ENCODE results near the gene TXNL4B. TPM values are rescaled to one million over a fixed set of nuclear protein-coding genes. Genes with fewer than 3 reads are reported as not detected.

The TXNL4B gene
- total RNA-seq, 1 experiment from 2014 or later: 9.9 TPM

DNA sequence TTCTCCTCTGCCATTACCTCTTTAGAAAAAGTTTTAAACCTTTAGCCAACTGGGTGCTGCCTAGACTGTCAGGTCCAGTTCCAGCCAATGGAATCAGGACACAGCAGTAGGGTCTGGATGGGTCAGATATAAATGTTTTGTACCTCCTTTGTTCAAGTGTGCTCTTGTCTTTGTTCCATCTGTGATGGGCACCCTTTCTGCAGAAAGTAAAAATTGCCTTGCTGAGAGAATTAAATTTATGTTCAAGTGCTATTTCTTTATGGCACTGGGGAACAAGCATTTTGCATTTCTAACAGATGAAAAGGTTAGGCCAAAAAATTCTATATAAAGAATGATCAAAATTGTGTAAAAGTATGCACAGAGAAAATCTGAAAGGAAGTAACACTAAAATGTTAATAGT lies 44.3 kb downstream of the TXNL4B start:
- Histone ChIP-seq H4K91ac (ENCODE audit: insufficient read length, low read depth, low read length) (no peak overlapping the region), H3K4ac (ENCODE audit: low read depth, low read length) (no peak overlapping the region), H2BK12ac (ENCODE audit: insufficient read length, low read depth, low read length) (no peak overlapping the region), H3K18ac (ENCODE audit: insufficient read length, low read depth, low read length) (no peak overlapping the region), H2BK15ac (ENCODE audit: low read depth, low read length) (no peak overlapping the region), H3K23me2 (ENCODE audit: insufficient read length, low read depth, low read length, poor library complexity, severe bottlenecking) (no peaks in the 10 kb centered on the region), H3K79me2 (ENCODE audit: insufficient read depth, low read length) (no peaks in the 10 kb centered on the region), H3K79me1 (ENCODE audit: insufficient read depth, low read depth, low read length, poor library complexity, severe bottlenecking) (no peaks in the 10 kb centered on the region), H3K56ac (ENCODE audit: insufficient read length, low read depth, low read length) (no peak overlapping the region), H2AK5ac (ENCODE audit: insufficient read length, low read length) (no peak overlapping the region), H2AFZ (ENCODE audit: low read length) (no peak overlapping the region), H4K5ac (ENCODE audit: insufficient read length, low read depth, low read length) (no peak overlapping the region), H2BK20ac (ENCODE audit: low read depth, low read length, poor library complexity, severe bottlenecking) (no peak overlapping the region), H3K23ac (ENCODE audit: insufficient read length, low read depth, low read length) (no peak overlapping the region), H3K27me3 (ENCODE audit: insufficient read depth, low read length) (no peaks in the 10 kb centered on the region), H3K4me2 (ENCODE audit: insufficient read depth, insufficient read length, low read length) (no peak overlapping the region), H3K27ac (ENCODE audit: insufficient read length, low read depth, low read length) (no peak overlapping the region), H3K9ac (ENCODE audit: extremely low read depth, insufficient read length, low read length) (no peak overlapping the region), H2BK120ac (ENCODE audit: low read depth, low read length, poor library complexity, severe bottlenecking) (no peak overlapping the region), H3T11ph (ENCODE audit: low read length) (no peak overlapping the region), H3K9me3 (ENCODE audit: control insufficient read depth, low read depth, low read length) (no peaks in the 10 kb centered on the region), H4K8ac (replicated peaks; ENCODE audit: insufficient read length, low read depth, low read length) (no peak overlapping the region), H3K4me1 (ENCODE audit: insufficient read depth, low read length) (no peaks in the 10 kb centered on the region), H4K20me1 (ENCODE audit: control insufficient read depth, insufficient read depth, insufficient read length) (no peaks in the 10 kb centered on the region), H3K14ac (ENCODE audit: insufficient read depth, low read length) (no peak overlapping the region), H2BK5ac (ENCODE audit: insufficient read length, low read length) (no peak overlapping the region)
- Mint-ChIP-seq H3K4me1 (no peaks in the 10 kb centered on the region), H3K27me3 (ENCODE audit: low read depth) (peaks cover 13% of the 10 kb centered on the region), H3K27ac (no peak overlapping the region), H3K36me3 (ENCODE audit: insufficient read depth in 1 of 3, low read depth in 3 of 3) (no peaks in the 10 kb centered on the region), H3K4me3 (no peak overlapping the region), H3K9me3 (peaks cover 8 to 12% of the 10 kb centered on the region in 2 experiments; a peak in 3 of 5 replicates)
- DNase-seq: no peak
- TF ChIP-seq, protein P1, sequence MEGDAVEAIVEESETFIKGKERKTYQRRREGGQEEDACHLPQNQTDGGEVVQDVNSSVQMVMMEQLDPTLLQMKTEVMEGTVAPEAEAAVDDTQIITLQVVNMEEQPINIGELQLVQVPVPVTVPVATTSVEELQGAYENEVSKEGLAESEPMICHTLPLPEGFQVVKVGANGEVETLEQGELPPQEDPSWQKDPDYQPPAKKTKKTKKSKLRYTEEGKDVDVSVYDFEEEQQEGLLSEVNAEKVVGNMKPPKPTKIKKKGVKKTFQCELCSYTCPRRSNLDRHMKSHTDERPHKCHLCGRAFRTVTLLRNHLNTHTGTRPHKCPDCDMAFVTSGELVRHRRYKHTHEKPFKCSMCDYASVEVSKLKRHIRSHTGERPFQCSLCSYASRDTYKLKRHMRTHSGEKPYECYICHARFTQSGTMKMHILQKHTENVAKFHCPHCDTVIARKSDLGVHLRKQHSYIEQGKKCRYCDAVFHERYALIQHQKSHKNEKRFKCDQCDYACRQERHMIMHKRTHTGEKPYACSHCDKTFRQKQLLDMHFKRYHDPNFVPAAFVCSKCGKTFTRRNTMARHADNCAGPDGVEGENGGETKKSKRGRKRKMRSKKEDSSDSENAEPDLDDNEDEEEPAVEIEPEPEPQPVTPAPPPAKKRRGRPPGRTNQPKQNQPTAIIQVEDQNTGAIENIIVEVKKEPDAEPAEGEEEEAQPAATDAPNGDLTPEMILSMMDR (conservative IDR thresholded peaks at IDR 0.05): no peak

All from H9 (cell line).